GM23338 (cell line): ENCODE measurements around the gene KRT75. TPM values are rescaled to one million over a fixed set of nuclear protein-coding genes. Genes with fewer than 3 reads are reported as not detected.
A peak's percentile ranks its signal among the peaks of the same experiment; 100 is the strongest.

Experiments
- ATAC-seq: fragments of 200-7000 bp; cut with Tn5 transposase; 3 replicates; pipeline ENCODE4 v1.9.1; 2020
- DNase-seq: peaks from one replicate; pipeline ENCODE4 v3.0.0-alpha.2; 2015; ENCODE audit warnings: low spot score
- H2AFZ ChIP-seq: fragments of 200-600 bp; sonication (generic); 2 replicates; pipeline ENCODE4 v1.8.0; 2016; ENCODE audit warnings: antibody characterized with exemption, mild to moderate bottlenecking, moderate library complexity
- H3F3A ChIP-seq: fragments of 200-600 bp; sonication (generic); replicated peaks from 2 replicates; pipeline ENCODE4 v1.8.0; 2017; ENCODE audit warnings: antibody characterized with exemption, mixed run types, low read depth
- H3K27ac ChIP-seq: fragments of 200-600 bp; sonication (generic); 2 replicates; pipeline ENCODE4 v1.6.1; 2016; ENCODE audit warnings: low read depth
- H3K27me3 ChIP-seq: fragments of 200-600 bp; sonication (generic); 2 replicates; pipeline ENCODE4 v1.8.0; 2016; ENCODE audit warnings: mild to moderate bottlenecking, mixed run types, moderate library complexity; ENCODE audit not compliant: insufficient read depth
- H3K36me3 ChIP-seq: fragments of 200-600 bp; sonication (generic); 2 replicates; pipeline ENCODE4 v1.8.0; 2016; ENCODE audit warnings: mild to moderate bottlenecking; ENCODE audit not compliant: insufficient read depth
- H3K4me1 ChIP-seq: fragments of 200-600 bp; sonication (generic); 2 replicates; pipeline ENCODE4 v1.8.0; 2016; ENCODE audit warnings: mild to moderate bottlenecking, moderate library complexity; ENCODE audit not compliant: insufficient read depth
- H3K4me2 ChIP-seq: fragments of 200-600 bp; sonication (generic); 2 replicates; pipeline ENCODE4 v1.7.1; 2017; ENCODE audit warnings: mixed run types
- H3K4me3 ChIP-seq: fragments of 200-600 bp; sonication (generic); 2 replicates; pipeline ENCODE4 v1.6.1; 2016; ENCODE audit warnings: mixed run types
- H3K79me2 ChIP-seq: fragments of 200-600 bp; sonication (generic); replicated peaks from 2 replicates; pipeline ENCODE4 v1.8.0; 2017; ENCODE audit warnings: mild to moderate bottlenecking; ENCODE audit not compliant: insufficient read depth
- H3K9me2 ChIP-seq: fragments of 200-600 bp; sonication (generic); 2 replicates; pipeline ENCODE4 v1.8.0; 2017; ENCODE audit not compliant: insufficient read depth
- H4K20me1 ChIP-seq: fragments of 200-600 bp; sonication (generic); replicated peaks from 2 replicates; pipeline ENCODE4 v1.8.0; 2017; ENCODE audit warnings: mild to moderate bottlenecking; ENCODE audit not compliant: insufficient read depth
- H3K27ac Mint-ChIP-seq: 2 replicates; pipeline ENCODE4 v1.8.0; 2020; ENCODE audit warnings: inconsistent platforms, mild to moderate bottlenecking, moderate library complexity, mixed read lengths
- H3K27me3 Mint-ChIP-seq: 3 replicates; pipeline ENCODE4 v1.8.0; 2022; ENCODE audit warnings: low read depth, mild to moderate bottlenecking, moderate library complexity, mixed read lengths, inconsistent platforms; ENCODE audit not compliant: insufficient read depth, poor library complexity
- H3K36me3 Mint-ChIP-seq: 3 replicates; pipeline ENCODE4 v1.8.0; 2021; ENCODE audit warnings: low read depth, mild to moderate bottlenecking, inconsistent platforms, moderate library complexity, mixed read lengths
- H3K4me1 Mint-ChIP-seq: 3 replicates; pipeline ENCODE4 v1.8.0; 2020; ENCODE audit warnings: mild to moderate bottlenecking, inconsistent platforms, mixed read lengths
- H3K4me3 Mint-ChIP-seq: 3 replicates; pipeline ENCODE4 v1.8.0; 2021; ENCODE audit warnings: moderate library complexity, mild to moderate bottlenecking, inconsistent platforms, mixed read lengths
- H3K9me3 Mint-ChIP-seq: 3 replicates; pipeline ENCODE4 v1.8.0; 2020; ENCODE audit warnings: moderate library complexity, mild to moderate bottlenecking, inconsistent platforms, mixed read lengths
- NANOG ChIP-seq: IDR thresholded peaks from 2 replicates; pipeline ENCODE4 v1.6.1; 2016; ENCODE audit warnings: antibody characterized with exemption, borderline replicate concordance
- STAT1 ChIP-seq: IDR thresholded peaks from one replicate; pipeline ENCODE4 v1.6.1; 2016; ENCODE audit warnings: antibody characterized with exemption; ENCODE audit not compliant: unreplicated experiment
- ZNF462 ChIP-seq: fragments of 250-450 bp; sonication (Bioruptor Pico); IDR thresholded peaks from 2 replicates; pipeline ENCODE4 v1.5.0; 2020; ENCODE audit warnings: mild to moderate bottlenecking, moderate library complexity
- polyA plus RNA-seq: library from polyadenylated mRNA; unstranded; fragments of >200 nt; fragmentation: Nextera tagmentation; extraction: Ambion mirVana; gene quantifications from 2 replicates; pipeline ENCODE4 v1.2.1, GENCODE V29; 2016
- total RNA-seq: library from RNA; depleted of rRNA; stranded (reverse); fragments of >200 nt; shearing (Covaris generic); gene quantifications from 2 replicates; pipeline ENCODE4 v1.2.3, GENCODE V29; 2014
- TF ChIP-seq, protein P1 (sequence below), 2 experiments: fragments of 200-600 bp in 1 of 2; sonication (generic) in 1 of 2; conservative IDR thresholded peaks; 2 replicates each; pipeline versions ENCODE4 v1.5.1 to v1.6.1; 2016 to 2017; ENCODE audit warnings: antibody characterized with exemption in 2 of 2, low read depth in 2 of 2, mild to moderate bottlenecking in 2 of 2, moderate library complexity in 1 of 2

Gene KRT75
- total and polyA plus RNA-seq, 2 experiments from 2014 or later, result not detected

DNA sequence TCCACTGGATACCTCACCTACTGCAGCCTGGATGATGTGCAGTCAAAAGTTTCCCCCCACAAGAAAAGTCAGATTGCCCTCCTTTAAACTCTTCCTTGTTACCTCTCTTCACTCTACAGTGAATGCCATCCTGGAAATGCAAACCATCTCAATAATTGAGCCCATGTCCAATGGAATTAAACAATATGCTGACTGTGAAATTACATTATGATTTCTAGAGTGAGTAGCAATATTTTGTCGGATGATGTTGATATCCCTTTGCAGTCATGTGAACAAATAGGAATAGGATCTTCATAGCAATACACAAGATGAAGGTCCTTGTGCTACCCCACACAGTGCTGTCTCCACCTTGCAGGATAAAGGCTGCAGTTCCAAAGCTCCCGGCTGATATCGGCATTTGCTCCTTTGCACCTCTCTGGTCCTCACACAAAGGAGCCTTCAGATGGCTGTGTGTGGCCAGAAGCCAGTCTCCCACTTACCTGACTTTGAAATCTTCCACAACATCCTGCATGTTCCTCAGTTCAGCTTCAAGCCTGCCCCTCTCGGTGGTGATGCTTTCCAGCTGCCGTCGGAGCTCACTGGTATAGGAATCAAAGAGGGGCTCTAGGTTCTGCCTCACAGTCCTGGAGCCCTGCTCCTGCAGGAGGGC is 1.5 kb downstream of the KRT75 start (continued):
- TF ChIP-seq STAT1 (no peak), ZNF462 (no peak)

GRCh38 chr12:52428121-52428520 is 6.0 kb downstream of the KRT75 start:
- TF ChIP-seq, protein P1, sequence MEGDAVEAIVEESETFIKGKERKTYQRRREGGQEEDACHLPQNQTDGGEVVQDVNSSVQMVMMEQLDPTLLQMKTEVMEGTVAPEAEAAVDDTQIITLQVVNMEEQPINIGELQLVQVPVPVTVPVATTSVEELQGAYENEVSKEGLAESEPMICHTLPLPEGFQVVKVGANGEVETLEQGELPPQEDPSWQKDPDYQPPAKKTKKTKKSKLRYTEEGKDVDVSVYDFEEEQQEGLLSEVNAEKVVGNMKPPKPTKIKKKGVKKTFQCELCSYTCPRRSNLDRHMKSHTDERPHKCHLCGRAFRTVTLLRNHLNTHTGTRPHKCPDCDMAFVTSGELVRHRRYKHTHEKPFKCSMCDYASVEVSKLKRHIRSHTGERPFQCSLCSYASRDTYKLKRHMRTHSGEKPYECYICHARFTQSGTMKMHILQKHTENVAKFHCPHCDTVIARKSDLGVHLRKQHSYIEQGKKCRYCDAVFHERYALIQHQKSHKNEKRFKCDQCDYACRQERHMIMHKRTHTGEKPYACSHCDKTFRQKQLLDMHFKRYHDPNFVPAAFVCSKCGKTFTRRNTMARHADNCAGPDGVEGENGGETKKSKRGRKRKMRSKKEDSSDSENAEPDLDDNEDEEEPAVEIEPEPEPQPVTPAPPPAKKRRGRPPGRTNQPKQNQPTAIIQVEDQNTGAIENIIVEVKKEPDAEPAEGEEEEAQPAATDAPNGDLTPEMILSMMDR (conservative IDR thresholded peaks at IDR 0.05; ENCODE audit: low read depth in 2 of 2), result peak in 1 of 2 experiments; percentile 56; a peak in 2 of 4 replicates
- no peak for TF ChIP-seq NANOG
- no peaks in the 10 kb centered on the region for H3K79me2 ChIP-seq
- H3K36me3 ChIP-seq, result no peaks in the 10 kb centered on the region
- no peaks in the 10 kb centered on the region for H3K27me3 ChIP-seq
- H3F3A ChIP-seq, result no peaks in the 10 kb centered on the region
- ATAC-seq (no peak), DNase-seq (peak; percentile 10)
- no peaks in the 10 kb centered on the region for H4K20me1 ChIP-seq
- no peak overlapping the region for H2AFZ ChIP-seq
- peaks cover 4% of the 10 kb centered on the region; the same call in 1 of the 2 replicates for H3K9me2 ChIP-seq
- H3K4me2 ChIP-seq, result no peak overlapping the region
- no peak overlapping the region for H3K4me3 ChIP-seq
- Mint-ChIP-seq H3K27me3 (peaks cover 7% of the 10 kb centered on the region), H3K27ac (no peak overlapping the region), H3K36me3 (no peaks in the 10 kb centered on the region), H3K4me1 (peaks cover 8% of the 10 kb centered on the region), H3K9me3 (no peaks in the 10 kb centered on the region), H3K4me3 (no peak overlapping the region)
- H3K4me1 ChIP-seq, result no peaks in the 10 kb centered on the region
- no peak overlapping the region for H3K27ac ChIP-seq
